HEK293T (cell line): ENCODE results near the gene TIMM50.

ENCODE experiments used
- CTCF ChIA-PET: fragments of 350-600 bp; formaldehyde crosslinking; extraction: SDS; loops from one replicate; lab custom pipeline; 2021; ENCODE audit warnings: antibody characterized with exemption, inconsistent platforms; lab: Yijun Ruan, JAX
- POLR2A ChIA-PET: fragments of 350-600 bp; formaldehyde crosslinking; extraction: SDS; loops from one replicate; lab custom pipeline; 2020; ENCODE audit warnings: antibody characterized with exemption, inconsistent platforms; lab: Yijun Ruan, JAX
- DNase-seq: peaks from one replicate; pipeline ENCODE4 v3.0.0; 2012; ENCODE audit warnings: mixed read lengths; ENCODE audit errors: extremely low spot score
- ARNT ChIP-seq: fragments of 450-650 bp; IDR thresholded peaks from 2 replicates; pipeline ENCODE4 v1.6.1; 2017; ENCODE audit warnings: mild to moderate bottlenecking
- BHLHE40 ChIP-seq: fragments of 450-650 bp; IDR thresholded peaks from 2 replicates; pipeline ENCODE4 v1.6.1; 2016; ENCODE audit warnings: mild to moderate bottlenecking, moderate library complexity, borderline replicate concordance
- CTBP1 ChIP-seq: fragments of 450-650 bp; IDR thresholded peaks from 2 replicates; pipeline ENCODE4 v1.6.1; 2016; ENCODE audit warnings: borderline replicate concordance
- ELF4 ChIP-seq: fragments of 450-650 bp; IDR thresholded peaks from 2 replicates; pipeline ENCODE4 v1.6.1; 2017; ENCODE audit warnings: antibody characterized with exemption
- FOXA1 ChIP-seq: fragments of 450-650 bp; IDR thresholded peaks from 2 replicates; pipeline ENCODE4 v1.6.1; 2016; ENCODE audit warnings: mild to moderate bottlenecking
- FOXK2 ChIP-seq: fragments of 450-650 bp; IDR thresholded peaks from 2 replicates; pipeline ENCODE4 v1.6.1; 2016; ENCODE audit warnings: mild to moderate bottlenecking
- FOXM1 ChIP-seq: fragments of 450-650 bp; IDR thresholded peaks from 2 replicates; pipeline ENCODE4 v1.6.1; 2017; ENCODE audit warnings: mild to moderate bottlenecking, borderline replicate concordance
- HDGF ChIP-seq: fragments of 450-650 bp; IDR thresholded peaks from 2 replicates; pipeline ENCODE4 v1.6.1; 2017; ENCODE audit warnings: antibody characterized with exemption, borderline replicate concordance
- L3MBTL2 ChIP-seq: fragments of 450-650 bp; conservative IDR thresholded peaks from 2 replicates; pipeline ENCODE4 v1.6.1; 2016; ENCODE audit warnings: mild to moderate bottlenecking
- LEF1 ChIP-seq: fragments of 450-650 bp; IDR thresholded peaks from 2 replicates; pipeline ENCODE4 v1.6.1; 2017; ENCODE audit warnings: mild to moderate bottlenecking, borderline replicate concordance
- NFRKB ChIP-seq: fragments of 450-650 bp; IDR thresholded peaks from 2 replicates; pipeline ENCODE4 v1.6.1; 2016; ENCODE audit warnings: mild to moderate bottlenecking, moderate library complexity
- SP1 ChIP-seq: fragments of 450-650 bp; IDR thresholded peaks from 2 replicates; pipeline ENCODE4 v1.6.1; 2017
- SUZ12 ChIP-seq: fragments of 450-650 bp; IDR thresholded peaks from 2 replicates; pipeline ENCODE4 v1.6.1; 2016; ENCODE audit warnings: mild to moderate bottlenecking
- TARDBP ChIP-seq: fragments of 450-650 bp; IDR thresholded peaks from 2 replicates; pipeline ENCODE4 v1.6.1; 2016
- ZNF384 ChIP-seq: fragments of 450-650 bp; IDR thresholded peaks from 2 replicates; pipeline ENCODE4 v1.6.1; 2016
- TF ChIP-seq, protein P1 (sequence below): fragments of 450-650 bp; IDR thresholded peaks from 2 replicates; pipeline ENCODE4 v1.6.1; 2016

TIMM50 gene

DNA sequence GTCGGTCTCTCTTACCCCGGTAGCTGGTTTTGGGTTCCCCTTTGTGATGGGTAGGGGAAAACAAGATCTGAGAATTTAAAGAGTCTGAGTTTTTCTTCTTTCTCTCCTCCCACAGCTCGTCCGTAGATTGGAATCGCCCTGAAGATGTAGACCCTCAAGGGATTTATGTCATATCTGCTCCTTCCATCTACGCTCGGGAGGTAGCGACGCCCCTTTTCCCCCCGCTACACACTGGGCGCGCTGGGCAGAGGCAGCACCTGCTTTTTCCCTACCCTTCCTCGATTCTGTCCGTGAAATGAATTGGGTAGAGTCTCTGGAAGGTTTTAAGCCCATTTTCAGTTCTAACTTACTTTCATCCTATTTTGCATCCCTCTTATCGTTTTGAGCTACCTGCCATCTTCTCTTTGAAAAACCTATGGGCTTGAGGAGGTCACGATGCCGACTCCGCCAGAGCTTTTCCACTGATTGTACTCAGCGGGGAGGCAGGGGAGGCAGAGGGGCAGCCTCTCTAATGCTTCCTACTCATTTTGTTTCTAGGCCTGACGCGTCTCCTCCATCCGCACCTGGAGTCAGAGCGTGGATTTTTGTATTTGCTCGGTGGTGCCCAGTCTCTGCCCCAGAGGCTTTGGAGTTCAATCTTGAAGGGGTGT lies 27.2 kb downstream of the TIMM50 start:
- POLR2A ChIA-PET: interaction anchor here (1.4 to 1.6 kb wide), 3 partner anchors 25 to 72 kb away, joined by 4 to 8 read pairs (median 4); partner anchors contain the start of genes EID2B and RPS16
- no peak for DNase-seq
- CTCF ChIA-PET: interaction anchor here (0.6 to 0.7 kb wide), 2 partner anchors 10 to 24 kb away, joined by 4 to 6 read pairs; no protein-coding TSS in a partner anchor
- TF ChIP-seq HDGF (no peak), FOXM1 (no peak), FOXK2 (no peak), ELF4 (no peak), ZNF384 (no peak)

DNA sequence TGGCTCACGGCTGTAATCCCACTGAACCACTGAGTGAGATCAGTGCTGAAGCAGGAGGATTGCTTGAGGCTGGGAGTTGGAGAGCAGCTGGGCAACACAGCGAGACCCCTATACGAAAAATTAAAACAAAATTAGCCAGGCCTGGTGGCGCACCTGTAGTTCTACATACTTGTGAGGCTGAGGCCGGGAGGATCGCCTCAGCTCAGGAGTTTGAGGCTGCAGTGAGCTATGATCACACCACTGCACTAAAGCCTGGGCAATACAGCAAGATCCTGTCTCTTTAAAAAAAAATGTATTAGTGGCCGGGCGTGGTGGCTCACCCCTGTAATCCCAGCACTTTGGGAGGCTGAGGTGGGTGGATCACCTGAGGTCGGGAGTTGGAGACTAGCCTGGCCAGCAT lies 28.0 kb downstream of the TIMM50 start:
- CTCF ChIA-PET: interaction anchor here (0.7 kb wide), 1 partner anchor 17 kb away, joined by 3 read pairs; no protein-coding TSS in a partner anchor
- POLR2A ChIA-PET: interaction anchor here (1.3 to 1.6 kb wide), 2 partner anchors 10 to 73 kb away, joined by 3 to 8 read pairs; partner anchors contain the start of gene RPS16
- no peak for TF ChIP-seq TARDBP
- no peak for TF ChIP-seq FOXA1
- no peak for TF ChIP-seq NFRKB
- TF ChIP-seq L3MBTL2: no peak
- no peak for TF ChIP-seq CTBP1
- no peak for TF ChIP-seq BHLHE40
- no peak for TF ChIP-seq HDGF
- TF ChIP-seq ARNT: no peak
- no peak for TF ChIP-seq LEF1
- no peak for TF ChIP-seq SP1
- no peak for TF ChIP-seq ZNF384
- DNase-seq: no peak

- DNase-seq: no peak
- CTCF ChIA-PET: interaction anchor here (0.6 to 0.7 kb wide), 2 partner anchors 16 to 34 kb away, joined by 3 read pairs; no protein-coding TSS in a partner anchor
- POLR2A ChIA-PET: interaction anchor here (1.3 to 1.6 kb wide), 2 partner anchors 9 to 74 kb away, joined by 3 to 8 read pairs; partner anchors contain the start of gene RPS16
- TF ChIP-seq HDGF (no peak), L3MBTL2 (no peak), SP1 (no peak), LEF1 (no peak), ELF4 (no peak), BHLHE40 (no peak), ZNF384 (no peak), NFRKB (no peak), FOXM1 (no peak), FOXK2 (no peak), ARNT (no peak), TARDBP (no peak), FOXA1 (no peak), SUZ12 (no peak), CTBP1 (no peak)
- TF ChIP-seq, protein P1, sequence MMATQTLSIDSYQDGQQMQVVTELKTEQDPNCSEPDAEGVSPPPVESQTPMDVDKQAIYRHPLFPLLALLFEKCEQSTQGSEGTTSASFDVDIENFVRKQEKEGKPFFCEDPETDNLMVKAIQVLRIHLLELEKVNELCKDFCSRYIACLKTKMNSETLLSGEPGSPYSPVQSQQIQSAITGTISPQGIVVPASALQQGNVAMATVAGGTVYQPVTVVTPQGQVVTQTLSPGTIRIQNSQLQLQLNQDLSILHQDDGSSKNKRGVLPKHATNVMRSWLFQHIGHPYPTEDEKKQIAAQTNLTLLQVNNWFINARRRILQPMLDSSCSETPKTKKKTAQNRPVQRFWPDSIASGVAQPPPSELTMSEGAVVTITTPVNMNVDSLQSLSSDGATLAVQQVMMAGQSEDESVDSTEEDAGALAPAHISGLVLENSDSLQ: no peak
Measured at GRCh38 chr19:39509233-39509632, 28.6 kb downstream of the TIMM50 start.

DNA sequence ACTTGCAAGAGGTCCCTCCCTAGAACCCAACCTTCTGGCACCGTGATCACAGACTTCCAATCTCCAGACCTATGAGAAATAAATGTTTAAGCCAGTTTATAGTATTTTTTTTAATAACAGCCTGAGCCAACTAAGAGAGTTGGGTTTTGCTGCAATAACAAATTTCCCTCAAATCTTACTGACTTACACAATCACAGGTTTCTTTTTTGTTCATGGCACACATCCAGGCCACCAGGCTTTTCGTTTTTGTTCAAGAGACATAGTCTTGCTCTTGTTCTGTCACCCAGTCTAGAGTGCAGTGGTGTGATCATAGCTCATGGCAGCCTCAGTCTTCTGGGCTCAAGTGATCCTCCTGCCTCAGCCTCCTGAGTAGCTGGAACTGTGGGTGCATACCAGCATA lies 32.4 kb downstream of the TIMM50 start:
- POLR2A ChIA-PET: interaction anchor here (1.0 kb wide), 1 partner anchor 77 kb away, joined by 3 read pairs; the partner anchor contains the start of gene RPS16

GRCh38 chr19:39514840-39515550 lies 34.4 kb downstream of the TIMM50 start, which contains the start of gene SELENOV:
TSS of gene SELENOV (plus strand) at chr19:39515139. CDS start at chr19:39515213, 74 bp downstream.
- ChIA-PET CTCF (interaction anchor here (0.6 to 1.5 kb wide), 2 partner anchors 36 to 103 kb away, joined by 3 read pairs; partner anchors contain the start of gene PLEKHG2), POLR2A (interaction anchor here (1.1 kb wide), 1 partner anchor 79 kb away, joined by 3 read pairs; the partner anchor contains the start of gene RPS16)
- DNase-seq: no peak
- TF ChIP-seq FOXM1 (no peak), ZNF384 (no peak), SP1 (no peak), ELF4 (no peak), TARDBP (no peak), L3MBTL2 (no peak), HDGF (no peak), LEF1 (no peak), FOXK2 (no peak), SUZ12 (no peak), ARNT (no peak), NFRKB (no peak), FOXA1 (no peak)

More for the DNA sequence above, 32.4 kb downstream of the TIMM50 start:
- CTCF ChIA-PET: interaction anchor here (0.6 kb wide), 1 partner anchor 14 kb away, joined by 8 read pairs; no protein-coding TSS in a partner anchor
- TF ChIP-seq L3MBTL2: no peak
- no peak for TF ChIP-seq FOXM1
- no peak for TF ChIP-seq BHLHE40
- TF ChIP-seq FOXK2: no peak
- TF ChIP-seq FOXA1: no peak
- TF ChIP-seq ELF4: no peak
- no peak for TF ChIP-seq ARNT
- TF ChIP-seq, protein P1: no peak
- TF ChIP-seq LEF1: no peak
- no peak for TF ChIP-seq HDGF
- no peak for TF ChIP-seq NFRKB
- no peak for TF ChIP-seq TARDBP
- TF ChIP-seq CTBP1: no peak
- TF ChIP-seq ZNF384: no peak
- DNase-seq: no peak
